Aorta (tissue), 5 donors: ENCODE data around the gene DHX30. TPM values are rescaled to one million over a fixed set of nuclear protein-coding genes. Genes with fewer than 3 reads are reported as not detected.
A peak's percentile ranks its signal among the peaks of the same experiment; 100 is the strongest.

Experiments used
- ATAC-seq: fragments of 200-7000 bp; cut with Tn5 transposase; one replicate; pipeline ENCODE4 v1.9.1; 2022; ENCODE audit warnings: moderate library complexity; ENCODE audit not compliant: low FRiP score
- DNase-seq, 2 donors: peaks; one replicate each; pipeline ENCODE4 v3.0.0-alpha.2; 2020
- H3K27ac ChIP-seq, 2 donors: one replicate each; pipeline ENCODE4 v1.5.1; 2013; ENCODE audit warnings: low read length in 2 of 2, mild to moderate bottlenecking in 2 of 2, moderate library complexity in 2 of 2, control low read depth in 1 of 2, inconsistent platforms in 1 of 2, low read depth in 1 of 2
- H3K27me3 ChIP-seq, 2 donors: one replicate each; pipeline ENCODE4 v1.6.1; 2013; ENCODE audit warnings: control low read depth in 1 of 2, low read length in 1 of 2, mild to moderate bottlenecking in 1 of 2, moderate library complexity in 1 of 2; ENCODE audit not compliant: insufficient read depth in 2 of 2, control insufficient read depth in 1 of 2
- H3K36me3 ChIP-seq, 2 donors: one replicate each; pipeline ENCODE4 v1.6.1; 2013; ENCODE audit warnings: control low read depth in 1 of 2, low read length in 1 of 2, mild to moderate bottlenecking in 1 of 2; ENCODE audit not compliant: insufficient read depth in 2 of 2, control insufficient read depth in 1 of 2
- H3K4me1 ChIP-seq, 2 donors: one replicate each; pipeline ENCODE4 v1.6.1; 2013; ENCODE audit warnings: low read length in 2 of 2, control low read depth in 1 of 2, mild to moderate bottlenecking in 1 of 2, moderate library complexity in 1 of 2; ENCODE audit not compliant: insufficient read depth in 2 of 2, control insufficient read depth in 1 of 2
- H3K4me3 ChIP-seq, 2 donors: one replicate each; pipeline ENCODE4 v1.5.1; 2013; ENCODE audit warnings: low read length in 2 of 2, control low read depth in 1 of 2, mild to moderate bottlenecking in 1 of 2
- H3K9me3 ChIP-seq: one replicate; pipeline ENCODE4 v1.6.1; 2013; ENCODE audit warnings: mild to moderate bottlenecking, low read length; ENCODE audit not compliant: control insufficient read depth
- WGBS, 2 donors: extraction: QIAGEN DNeasy Blood & Tissue Kit; methylation state at CpG; one replicate each; pipeline ENCODE4 v1.1.7; 2013; 5-methylcytosine and 5-hydroxymethylcytosine counted together
- intact Hi-C, 2 donors: fragments of 100-400 bp; cut with DNase I; formaldehyde crosslinking; loops; one replicate each; pipeline versions ENCODE4 v1.14.2 to v1.15.0; 2022
- polyA plus RNA-seq, 2 donors: library from polyadenylated mRNA; stranded (reverse); fragments of 200-250 nt; gene quantifications; one replicate each; pipeline ENCODE4 v1.2.3, GENCODE V29; 2013
- total RNA-seq, 2 donors: library from RNA; stranded (reverse); fragmentation: NEBNext Ultra II Directional; extraction: Animal tissue kit (Norgen Biotek cat#: 25700); gene quantifications; one replicate each; pipeline ENCODE4 v1.2.1, GENCODE V29; 2021
- donor health status: healthy with polysubstance abuse.
- donor health status: Bipolar disorder and iron deficiency.
- donor health status: DM: no; HTN: no; CAD: no.
- donor health status: DM: no; HTN: no; CAD: no.
- donor health status: DM: yes; HTN: yes; CAD: no.

Gene DHX30
- total and polyA plus RNA-seq, 4 donors: 12.8 to 54.2 (median 50.6) TPM

DNA sequence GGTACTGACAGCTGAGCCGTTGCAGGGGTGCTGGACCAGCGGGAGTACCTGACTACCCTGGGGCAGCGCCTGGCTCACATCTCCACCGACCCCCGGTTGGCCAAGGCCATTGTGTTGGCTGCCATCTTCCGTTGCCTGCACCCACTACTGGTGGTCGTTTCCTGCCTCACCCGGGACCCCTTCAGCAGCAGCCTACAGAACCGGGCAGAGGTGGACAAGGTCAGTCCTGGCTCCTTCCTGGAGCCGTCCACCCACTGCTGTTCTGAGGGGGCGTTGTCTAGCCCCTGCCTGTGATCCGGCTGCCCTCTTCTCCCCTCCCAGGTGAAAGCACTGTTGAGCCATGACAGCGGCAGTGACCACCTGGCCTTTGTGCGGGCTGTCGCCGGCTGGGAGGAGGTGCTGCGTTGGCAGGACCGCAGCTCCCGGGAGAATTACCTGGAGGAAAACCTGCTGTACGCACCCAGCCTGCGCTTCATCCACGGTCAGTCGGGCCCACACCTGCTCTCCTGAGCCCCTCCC is 45.7 kb downstream of the DHX30 start:
- H3K36me3 ChIP-seq: peaks cover 0 to 5% of the 10 kb centered on the region in 2 donors
- 77 to 81% methylated on average over 21 to 23 of the region's 23 CpGs for WGBS, 2 donors
- H3K27ac ChIP-seq: no peak overlapping the region
- intact Hi-C loops: no loop called here
- no peaks in the 10 kb centered on the region for H3K4me1 ChIP-seq
- H3K4me3 ChIP-seq: no peak overlapping the region
- DNase-seq (no peak), ATAC-seq (no peak)
- no peaks in the 10 kb centered on the region for H3K9me3 ChIP-seq
- no peaks in the 10 kb centered on the region for H3K27me3 ChIP-seq

DNA sequence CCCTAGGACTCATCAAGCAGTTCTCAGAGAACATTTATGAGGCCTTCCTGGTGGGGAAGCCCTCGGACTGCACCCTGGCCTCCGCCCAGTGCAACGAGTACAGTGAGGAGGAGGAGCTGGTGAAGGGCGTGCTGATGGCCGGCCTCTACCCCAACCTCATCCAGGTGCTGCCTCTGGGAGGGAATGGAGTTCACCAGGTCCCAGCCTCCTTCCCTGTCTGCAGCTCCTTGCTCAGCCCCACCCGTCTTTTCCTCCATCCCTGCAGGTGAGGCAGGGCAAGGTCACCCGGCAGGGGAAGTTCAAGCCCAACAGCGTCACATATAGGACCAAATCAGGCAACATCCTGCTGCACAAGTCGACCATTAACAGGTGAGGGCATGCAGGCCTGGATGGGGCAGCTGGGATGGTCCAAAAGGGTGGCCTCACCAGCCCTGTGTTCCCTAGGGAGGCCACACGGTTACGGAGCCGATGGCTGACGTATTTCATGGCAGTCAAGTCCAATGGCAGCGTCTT is 46.3 kb downstream of the DHX30 start:
- H3K4me3 ChIP-seq: no peak overlapping the region
- no peaks in the 10 kb centered on the region for H3K27me3 ChIP-seq
- DNase-seq (no peak), ATAC-seq (no peak)
- WGBS, 2 donors: 59 to 64% methylated on average over 14 of the region's 14 CpGs
- intact Hi-C loops: no loop called here
- no peak overlapping the region for H3K27ac ChIP-seq
- no peaks in the 10 kb centered on the region for H3K9me3 ChIP-seq
- H3K4me1 ChIP-seq: no peaks in the 10 kb centered on the region
- H3K36me3 ChIP-seq: peaks cover 0 to 5% of the 10 kb centered on the region in 2 donors

- H3K9me3 ChIP-seq: no peaks in the 10 kb centered on the region
- ATAC-seq (peak; percentile 16), DNase-seq (no peak)
- no peaks in the 10 kb centered on the region for H3K4me1 ChIP-seq
- no peak overlapping the region for H3K27ac ChIP-seq
- H3K4me3 ChIP-seq: no peak overlapping the region
- intact Hi-C loops: no loop called here
- H3K27me3 ChIP-seq: no peaks in the 10 kb centered on the region
- H3K36me3 ChIP-seq: peaks cover 0 to 5% of the 10 kb centered on the region in 2 donors
- WGBS, 2 donors: 78% methylated on average over 35 of the region's 35 CpGs
Measured at GRCh38 chr3:47849699-47850563, 47.0 kb downstream of the DHX30 start.

- intact Hi-C loops: no loop called here
- Histone ChIP-seq H3K9me3 (no peaks in the 10 kb centered on the region), H3K27me3 (no peaks in the 10 kb centered on the region), H3K27ac (no peak overlapping the region), H3K4me3 (no peak overlapping the region), H3K4me1 (no peaks in the 10 kb centered on the region), H3K36me3 (peaks cover 0 to 7% of the 10 kb centered on the region in 2 donors)
- WGBS, 2 donors: 58 to 61% methylated on average over 14 of the region's 14 CpGs
- ATAC-seq (no peak), DNase-seq (no peak)
Measured at GRCh38 chr3:47850564-47851410, 47.8 kb downstream of the DHX30 start.

DNA sequence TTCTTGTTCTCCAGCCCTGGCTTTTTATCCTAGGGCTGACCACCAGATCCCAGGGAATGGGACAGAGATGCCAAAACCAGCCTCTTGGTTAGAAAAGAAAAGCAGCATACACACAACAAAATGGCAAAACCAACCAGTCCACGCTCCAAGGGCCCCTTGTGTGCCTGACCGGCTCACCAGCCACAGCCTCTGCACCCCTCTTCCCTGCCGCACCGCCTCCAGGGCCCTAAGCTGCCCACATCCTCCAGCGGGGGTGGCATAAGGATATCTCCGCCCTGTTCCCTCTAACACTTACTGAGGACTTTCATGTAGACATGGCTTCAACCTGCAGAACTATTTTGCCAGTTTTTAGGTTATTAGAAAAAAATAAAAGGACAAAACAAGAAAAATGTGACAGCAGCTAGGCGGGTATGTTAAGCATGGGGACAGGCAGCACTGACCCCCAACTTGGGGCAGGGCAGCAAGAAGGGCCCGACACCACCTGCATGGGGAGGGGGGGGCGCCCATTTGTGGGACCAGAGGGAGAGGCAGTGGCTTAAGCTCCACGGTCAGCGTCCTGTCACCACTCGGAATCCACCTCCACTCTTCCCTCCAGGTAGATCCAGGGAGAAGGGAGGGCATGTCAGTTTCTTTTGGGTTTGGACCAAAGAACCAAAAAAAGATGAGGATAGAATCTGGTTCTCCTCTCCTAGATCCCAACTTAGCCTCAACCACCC is 49.1 kb downstream of the DHX30 start:
- Histone ChIP-seq H3K36me3 (peaks cover 0 to 7% of the 10 kb centered on the region in 2 donors), H3K9me3 (no peaks in the 10 kb centered on the region), H3K4me1 (no peaks in the 10 kb centered on the region), H3K27me3 (no peaks in the 10 kb centered on the region), H3K4me3 (no peak overlapping the region), H3K27ac (no peak overlapping the region)
- no peak for DNase-seq
- no peak for ATAC-seq
- intact Hi-C loops: no loop called here
- WGBS, 2 donors: 80 to 83% methylated on average over 12 of the region's 12 CpGs

DNA sequence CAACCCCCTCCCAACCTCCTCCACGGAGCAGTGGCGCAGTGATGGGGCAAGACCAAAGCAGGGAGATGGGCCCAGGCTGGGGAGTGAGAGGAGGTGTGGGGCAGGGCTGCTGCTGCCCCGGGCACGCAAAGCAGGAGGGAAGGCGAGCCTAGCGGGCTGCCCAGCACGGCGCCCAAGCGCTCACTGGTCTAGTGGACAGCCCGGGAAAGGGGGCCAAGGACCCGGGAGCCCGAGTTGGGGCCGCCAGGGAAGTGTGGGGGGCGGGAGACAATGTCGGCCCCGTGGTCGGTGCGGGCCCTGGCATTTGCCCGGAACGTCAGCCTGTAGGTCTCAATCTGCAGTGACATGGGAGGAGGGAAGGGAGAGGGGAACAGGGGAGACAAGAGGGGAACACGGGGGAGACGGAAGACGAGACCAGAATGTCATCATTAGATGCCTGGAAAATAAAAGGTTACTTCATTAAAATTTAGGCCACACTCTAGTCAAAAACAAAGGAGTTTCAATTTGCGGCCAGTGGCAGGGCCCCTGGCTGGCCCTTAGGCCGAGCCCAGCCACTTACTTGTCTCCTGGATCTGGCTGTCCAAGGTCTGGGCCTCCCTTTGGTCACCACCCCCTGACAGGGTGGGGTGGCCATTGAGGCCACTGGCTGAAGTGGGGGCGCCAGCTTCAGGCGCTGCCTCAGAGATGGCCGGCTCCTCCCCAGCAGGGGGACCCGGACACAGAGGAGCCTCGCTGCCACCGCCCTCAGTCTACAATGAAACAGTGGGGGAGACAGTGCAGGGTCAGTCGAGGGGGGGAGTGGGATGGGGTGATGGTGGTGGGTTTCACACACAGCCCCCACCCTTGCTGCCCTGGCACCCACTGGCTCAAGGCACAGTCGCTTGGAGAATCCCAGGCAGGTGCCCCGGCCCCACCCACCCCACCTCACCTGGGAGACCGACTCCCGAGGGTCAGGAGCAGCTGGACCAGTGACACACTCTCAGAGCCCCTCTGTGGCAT is 50.0 kb downstream of the DHX30 start:
- WGBS, 2 donors: 83% methylated on average over 36 of the region's 36 CpGs
- Histone ChIP-seq H3K27me3 (no peaks in the 10 kb centered on the region), H3K4me3 (no peak overlapping the region), H3K27ac (no peak overlapping the region), H3K9me3 (no peaks in the 10 kb centered on the region), H3K4me1 (no peaks in the 10 kb centered on the region), H3K36me3 (peaks cover 0 to 7% of the 10 kb centered on the region in 2 donors)
- ATAC-seq (no peak), DNase-seq (no peak)
- intact Hi-C loops: no loop called here

- no peaks in the 10 kb centered on the region for H3K27me3 ChIP-seq
- WGBS, 2 donors: 83 to 86% methylated on average over 11 of the region's 11 CpGs
- H3K27ac ChIP-seq: no peak overlapping the region
- H3K4me1 ChIP-seq: no peaks in the 10 kb centered on the region
- H3K36me3 ChIP-seq: peaks cover 0 to 5% of the 10 kb centered on the region in 2 donors
- ATAC-seq (no peak), DNase-seq (no peak)
- intact Hi-C loops: no loop called here
- no peaks in the 10 kb centered on the region for H3K9me3 ChIP-seq
- H3K4me3 ChIP-seq: no peak overlapping the region
Measured at GRCh38 chr3:47854267-47854666, 51.3 kb downstream of the DHX30 start.
